ENCODE measurements around the gene GNAQ.

Gene GNAQ

GRCh38 chr9:77943057-77943456, 88.6 kb downstream of the GNAQ start:
- Histone ChIP-seq H3K27ac (ENCODE audit: low read depth, low read length) (no peak overlapping the region), H3K9me3 (ENCODE audit: insufficient read depth, low read depth, low read length) (no peaks in the 10 kb centered on the region), H3K9ac (ENCODE audit: low read depth, low read length) (no peak overlapping the region), H3K27me3 (ENCODE audit: insufficient read depth, low read length) (no peaks in the 10 kb centered on the region), H3K4me1 (ENCODE audit: insufficient read depth, low read length) (peaks cover 26% of the 10 kb centered on the region), H3K36me3 (ENCODE audit: insufficient read depth, low read length) (no peaks in the 10 kb centered on the region), H3K4me3 (ENCODE audit: low read length) (no peak overlapping the region)
- WGBS, result 75% methylated on average over 4 of the region's 4 CpGs

- Histone ChIP-seq H3K27ac (ENCODE audit: low read depth, low read length) (no peak overlapping the region), H3K4me3 (ENCODE audit: low read length) (no peak overlapping the region), H3K36me3 (ENCODE audit: insufficient read depth, low read length) (no peaks in the 10 kb centered on the region), H3K27me3 (ENCODE audit: insufficient read depth, low read length) (no peaks in the 10 kb centered on the region), H3K9ac (ENCODE audit: low read depth, low read length) (no peak overlapping the region), H3K4me1 (ENCODE audit: insufficient read depth, low read length) (no peaks in the 10 kb centered on the region), H3K9me3 (ENCODE audit: insufficient read depth, low read depth, low read length) (no peaks in the 10 kb centered on the region)
- 97% methylated on average over 2 of the region's 2 CpGs for WGBS
Measured at GRCh38 chr9:77939149-77939668, 92.4 kb downstream of the GNAQ start.

GRCh38 chr9:77938163-77938562, 93.4 kb downstream of the GNAQ start:
- H3K27me3 ChIP-seq (ENCODE audit: insufficient read depth, low read length), result no peaks in the 10 kb centered on the region
- WGBS, result 96% methylated on average over 1 of the region's 2 CpGs
- H3K27ac ChIP-seq (ENCODE audit: low read depth, low read length), result no peak overlapping the region
- no peak overlapping the region for H3K9ac ChIP-seq (ENCODE audit: low read depth, low read length)
- no peaks in the 10 kb centered on the region for H3K9me3 ChIP-seq (ENCODE audit: insufficient read depth, low read depth, low read length)
- H3K4me3 ChIP-seq (ENCODE audit: low read length), result no peak overlapping the region
- no peaks in the 10 kb centered on the region for H3K36me3 ChIP-seq (ENCODE audit: insufficient read depth, low read length)
- no peaks in the 10 kb centered on the region for H3K4me1 ChIP-seq (ENCODE audit: insufficient read depth, low read length)

GRCh38 chr9:77935974-77936373, 95.6 kb downstream of the GNAQ start:
- Histone ChIP-seq H3K36me3 (ENCODE audit: insufficient read depth, low read length) (no peaks in the 10 kb centered on the region), H3K9ac (ENCODE audit: low read depth, low read length) (no peak overlapping the region), H3K4me3 (ENCODE audit: low read length) (no peak overlapping the region), H3K27ac (ENCODE audit: low read depth, low read length) (no peak overlapping the region), H3K9me3 (ENCODE audit: insufficient read depth, low read depth, low read length) (no peaks in the 10 kb centered on the region), H3K4me1 (ENCODE audit: insufficient read depth, low read length) (no peaks in the 10 kb centered on the region), H3K27me3 (ENCODE audit: insufficient read depth, low read length) (no peaks in the 10 kb centered on the region)
- WGBS, result 60% methylated on average over 3 of the region's 3 CpGs

- H3K36me3 ChIP-seq (ENCODE audit: insufficient read depth, low read length), result no peaks in the 10 kb centered on the region
- H3K27me3 ChIP-seq (ENCODE audit: insufficient read depth, low read length), result no peaks in the 10 kb centered on the region
- H3K27ac ChIP-seq (ENCODE audit: low read depth, low read length), result no peak overlapping the region
- 89% methylated on average over 3 of the region's 3 CpGs for WGBS
- H3K9ac ChIP-seq (ENCODE audit: low read depth, low read length), result no peak overlapping the region
- H3K4me3 ChIP-seq (ENCODE audit: low read length), result no peak overlapping the region
- no peaks in the 10 kb centered on the region for H3K9me3 ChIP-seq (ENCODE audit: insufficient read depth, low read depth, low read length)
- H3K4me1 ChIP-seq (ENCODE audit: insufficient read depth, low read length), result no peaks in the 10 kb centered on the region
Measured at GRCh38 chr9:77935211-77935610, 96.4 kb downstream of the GNAQ start.

- Histone ChIP-seq H3K9ac (ENCODE audit: low read depth, low read length) (no peak overlapping the region), H3K36me3 (ENCODE audit: insufficient read depth, low read length) (no peaks in the 10 kb centered on the region), H3K27ac (ENCODE audit: low read depth, low read length) (no peak overlapping the region), H3K4me3 (ENCODE audit: low read length) (no peak overlapping the region), H3K27me3 (ENCODE audit: insufficient read depth, low read length) (no peaks in the 10 kb centered on the region), H3K4me1 (ENCODE audit: insufficient read depth, low read length) (no peaks in the 10 kb centered on the region), H3K9me3 (ENCODE audit: insufficient read depth, low read depth, low read length) (no peaks in the 10 kb centered on the region)
- 87% methylated on average over 6 of the region's 8 CpGs for WGBS
Measured at GRCh38 chr9:77933976-77934375, 97.6 kb downstream of the GNAQ start.

- Histone ChIP-seq H3K9me3 (ENCODE audit: insufficient read depth, low read depth, low read length) (no peaks in the 10 kb centered on the region), H3K27ac (ENCODE audit: low read depth, low read length) (no peak overlapping the region), H3K36me3 (ENCODE audit: insufficient read depth, low read length) (no peaks in the 10 kb centered on the region), H3K9ac (ENCODE audit: low read depth, low read length) (no peak overlapping the region), H3K27me3 (ENCODE audit: insufficient read depth, low read length) (no peaks in the 10 kb centered on the region), H3K4me1 (ENCODE audit: insufficient read depth, low read length) (no peaks in the 10 kb centered on the region), H3K4me3 (ENCODE audit: low read length) (no peak overlapping the region)
- 89% methylated on average over 7 of the region's 7 CpGs for WGBS
Measured at GRCh38 chr9:77933019-77933418, 98.6 kb downstream of the GNAQ start.

GRCh38 chr9:77929942-77930341, 101.7 kb downstream of the GNAQ start:
- Histone ChIP-seq H3K27me3 (ENCODE audit: insufficient read depth, low read length) (no peaks in the 10 kb centered on the region), H3K27ac (ENCODE audit: low read depth, low read length) (no peak overlapping the region), H3K9me3 (ENCODE audit: insufficient read depth, low read depth, low read length) (no peaks in the 10 kb centered on the region), H3K4me1 (ENCODE audit: insufficient read depth, low read length) (peaks cover 6% of the 10 kb centered on the region; the same call in 1 of the 2 replicates), H3K36me3 (ENCODE audit: insufficient read depth, low read length) (no peaks in the 10 kb centered on the region), H3K9ac (ENCODE audit: low read depth, low read length) (no peak overlapping the region), H3K4me3 (ENCODE audit: low read length) (no peak overlapping the region)

- Histone ChIP-seq H3K9me3 (ENCODE audit: insufficient read depth, low read depth, low read length) (no peaks in the 10 kb centered on the region), H3K27ac (ENCODE audit: low read depth, low read length) (no peak overlapping the region), H3K9ac (ENCODE audit: low read depth, low read length) (no peak overlapping the region), H3K36me3 (ENCODE audit: insufficient read depth, low read length) (no peaks in the 10 kb centered on the region; the same call in 1 of the 2 replicates), H3K4me1 (ENCODE audit: insufficient read depth, low read length) (peaks cover 7% of the 10 kb centered on the region; the same call in 1 of the 2 replicates), H3K27me3 (ENCODE audit: insufficient read depth, low read length) (no peaks in the 10 kb centered on the region), H3K4me3 (ENCODE audit: low read length) (no peak overlapping the region)
- WGBS, result 86% methylated on average over 2 of the region's 2 CpGs
Measured at GRCh38 chr9:77927265-77927664, 104.3 kb downstream of the GNAQ start.

- H3K27ac ChIP-seq (ENCODE audit: low read depth, low read length), result no peak overlapping the region
- peaks cover 7% of the 10 kb centered on the region; the same call in 1 of the 2 replicates for H3K4me1 ChIP-seq (ENCODE audit: insufficient read depth, low read length)
- H3K9me3 ChIP-seq (ENCODE audit: insufficient read depth, low read depth, low read length), result no peaks in the 10 kb centered on the region
- H3K27me3 ChIP-seq (ENCODE audit: insufficient read depth, low read length), result no peaks in the 10 kb centered on the region
- no peak overlapping the region for H3K9ac ChIP-seq (ENCODE audit: low read depth, low read length)
- H3K36me3 ChIP-seq (ENCODE audit: insufficient read depth, low read length), result peaks cover 7% of the 10 kb centered on the region
- H3K4me3 ChIP-seq (ENCODE audit: low read length), result no peak overlapping the region
Measured at GRCh38 chr9:77926371-77926878, 105.2 kb downstream of the GNAQ start.

- Histone ChIP-seq H3K4me1 (ENCODE audit: insufficient read depth, low read length) (peaks cover 7% of the 10 kb centered on the region; the same call in 1 of the 2 replicates), H3K9me3 (ENCODE audit: insufficient read depth, low read depth, low read length) (no peaks in the 10 kb centered on the region), H3K27ac (ENCODE audit: low read depth, low read length) (no peak overlapping the region), H3K27me3 (ENCODE audit: insufficient read depth, low read length) (no peaks in the 10 kb centered on the region), H3K4me3 (ENCODE audit: low read length) (no peak overlapping the region), H3K9ac (ENCODE audit: low read depth, low read length) (no peak overlapping the region), H3K36me3 (ENCODE audit: insufficient read depth, low read length) (peaks cover 20% of the 10 kb centered on the region)
- 94% methylated on average over 5 of the region's 5 CpGs for WGBS
Measured at GRCh38 chr9:77922591-77922990, 109.0 kb downstream of the GNAQ start.

GRCh38 chr9:77917800-77918199, 113.8 kb downstream of the GNAQ start:
- Histone ChIP-seq H3K27ac (ENCODE audit: low read depth, low read length) (no peak overlapping the region), H3K36me3 (ENCODE audit: insufficient read depth, low read length) (peaks cover 22% of the 10 kb centered on the region), H3K9me3 (ENCODE audit: insufficient read depth, low read depth, low read length) (no peaks in the 10 kb centered on the region), H3K4me1 (ENCODE audit: insufficient read depth, low read length) (peaks cover 12% of the 10 kb centered on the region), H3K27me3 (ENCODE audit: insufficient read depth, low read length) (no peaks in the 10 kb centered on the region), H3K4me3 (ENCODE audit: low read length) (no peak overlapping the region), H3K9ac (ENCODE audit: low read depth, low read length) (no peak overlapping the region)
- WGBS, result 90% methylated on average over 3 of the region's 3 CpGs

Data from HUES64 (cell line).